Stimulated activated CD4-positive, alpha-beta T cell treated with anti-CD3 and anti-CD28 coated beads, Interleukin-1b, Interleukin-23, amount 100 ng/mL, for 4 hours (primary cell): ENCODE results near the gene RARRES2.
"Not testable (repeated sequence)": the region's sequence is repeated elsewhere in the genome, so short reads cannot be mapped to it uniquely, and the experiment has no call there.

Source experiments
- DNase-seq, 2 donors: peaks; one replicate each; pipeline ENCODE4 v3.0.0-alpha.2; 2020; ENCODE audit warnings: low read depth in 2 of 2

RARRES2 gene

GRCh38 chr7:150341263-150342120, at the start of gene RARRES2:
Gene RARRES2 (minus strand): TSS chr7:150341629. CDS start chr7:150340609, 1,020 bp downstream.
- no peak for DNase-seq

- no peak for DNase-seq
Measured at GRCh38 chr7:150390205-150390604, 48.8 kb upstream of the RARRES2 start.

- no peak for DNase-seq
Measured at GRCh38 chr7:150389532-150389816, 48.0 kb upstream of the RARRES2 start.

- no peak for DNase-seq
Measured at GRCh38 chr7:150388709-150389531, 47.5 kb upstream of the RARRES2 start.

GRCh38 chr7:150388306-150388705, 46.9 kb upstream of the RARRES2 start:
- no peak for DNase-seq

GRCh38 chr7:150385884-150386283, 44.5 kb upstream of the RARRES2 start:
- DNase-seq: not testable (repeated sequence)

- DNase-seq: no peak
Measured at GRCh38 chr7:150385302-150385723, 43.9 kb upstream of the RARRES2 start.

- DNase-seq: no peak
Measured at GRCh38 chr7:150384406-150385301, 43.2 kb upstream of the RARRES2 start.

- no peak for DNase-seq
Measured at GRCh38 chr7:150383710-150384397, 42.4 kb upstream of the RARRES2 start.

GRCh38 chr7:150382844-150383225, 41.4 kb upstream of the RARRES2 start:
- no peak for DNase-seq

- DNase-seq: no peak
Measured at GRCh38 chr7:150382123-150382843, 40.9 kb upstream of the RARRES2 start.

GRCh38 chr7:150381785-150382122, 40.3 kb upstream of the RARRES2 start:
- no peak for DNase-seq

- no peak for DNase-seq
Measured at GRCh38 chr7:150381096-150381495, 39.7 kb upstream of the RARRES2 start.

GRCh38 chr7:150380463-150380862, 39.0 kb upstream of the RARRES2 start:
- no peak for DNase-seq

- no peak for DNase-seq
Measured at GRCh38 chr7:150379441-150380379, 38.3 kb upstream of the RARRES2 start.

GRCh38 chr7:150378853-150379440, 37.5 kb upstream of the RARRES2 start, which contains the start of gene ZNF775:
Gene ZNF775 (plus strand): TSS chr7:150379330. CDS start chr7:150388471, 9,141 bp downstream.
- peak; percentile 82 to 89 for DNase-seq

GRCh38 chr7:150378115-150378852, 36.9 kb upstream of the RARRES2 start:
- DNase-seq: no peak

GRCh38 chr7:150377635-150378034, 36.2 kb upstream of the RARRES2 start:
- no peak for DNase-seq
